EL (cell line): Measurements from ENCODE around the gene UNK.
"Not testable (repeated sequence)": the region's sequence is repeated elsewhere in the genome, so short reads cannot be mapped to it uniquely, and the experiment has no call there.

Experiments
- DNase-seq: peaks from one replicate; pipeline ENCODE4 v3.0.0-alpha.2; 2016

Gene UNK

GRCh38 chr17:75773808-75774470, 10.7 kb upstream of the UNK start:
- no peak for DNase-seq

DNA sequence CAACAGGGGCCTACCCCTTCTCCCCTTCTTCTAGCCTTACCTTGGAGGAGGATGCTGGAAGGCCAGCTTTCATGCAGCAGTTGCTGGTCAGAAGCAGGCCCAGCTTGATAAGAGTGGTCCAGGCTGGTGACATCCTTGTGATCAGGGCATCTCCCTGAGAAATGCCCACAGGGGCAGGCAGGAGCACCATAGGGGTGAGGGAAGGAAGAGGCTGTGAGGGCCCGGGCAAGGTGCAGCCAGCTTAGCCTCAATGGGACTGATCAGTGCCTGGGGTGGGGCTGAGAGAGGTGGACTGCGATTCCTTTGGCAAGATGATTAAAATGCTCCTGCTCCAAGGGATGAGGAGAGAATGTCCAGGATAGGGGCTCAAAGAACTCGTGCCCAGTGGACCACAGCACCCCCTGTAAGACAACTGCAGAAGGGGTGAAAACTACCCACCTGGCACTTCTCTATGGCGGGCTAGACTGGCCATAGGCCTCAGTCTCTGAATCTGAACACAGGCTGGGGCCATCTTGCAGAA, 10.1 kb upstream of the UNK start:
- DNase-seq, result no peak

DNA sequence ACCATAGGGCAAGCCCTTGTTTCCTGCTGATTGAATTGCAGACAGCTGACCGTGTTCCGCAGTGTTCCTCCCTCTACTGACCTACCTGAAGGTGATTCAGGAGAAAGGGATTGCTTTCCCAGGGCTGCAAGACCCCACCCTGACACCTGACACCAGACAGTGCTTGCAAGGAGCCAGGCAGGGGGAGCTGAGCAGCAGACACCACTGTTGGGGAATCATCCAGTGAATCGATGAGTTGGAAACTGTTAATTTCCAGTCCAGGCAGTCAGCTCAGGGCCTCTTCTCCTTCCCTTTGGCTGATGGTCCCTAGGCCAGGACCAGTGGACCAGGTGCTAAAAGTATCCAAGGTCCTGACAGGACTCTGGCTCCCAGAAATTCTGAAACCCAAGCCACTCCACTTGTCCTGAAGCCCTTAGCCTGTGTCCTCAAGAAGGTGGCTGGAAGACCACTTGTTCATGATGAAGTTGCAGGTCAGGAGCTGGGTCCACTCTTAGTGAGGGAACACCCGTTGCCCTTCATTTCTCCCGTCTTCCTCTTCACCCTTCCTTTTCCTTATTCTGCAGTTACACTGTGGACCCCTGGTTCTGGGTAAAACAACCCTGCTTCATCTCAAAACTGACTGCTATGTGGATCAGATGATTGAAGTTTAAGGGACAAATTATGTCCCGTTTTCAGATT, 9.5 kb upstream of the UNK start:
- no peak for DNase-seq

DNA sequence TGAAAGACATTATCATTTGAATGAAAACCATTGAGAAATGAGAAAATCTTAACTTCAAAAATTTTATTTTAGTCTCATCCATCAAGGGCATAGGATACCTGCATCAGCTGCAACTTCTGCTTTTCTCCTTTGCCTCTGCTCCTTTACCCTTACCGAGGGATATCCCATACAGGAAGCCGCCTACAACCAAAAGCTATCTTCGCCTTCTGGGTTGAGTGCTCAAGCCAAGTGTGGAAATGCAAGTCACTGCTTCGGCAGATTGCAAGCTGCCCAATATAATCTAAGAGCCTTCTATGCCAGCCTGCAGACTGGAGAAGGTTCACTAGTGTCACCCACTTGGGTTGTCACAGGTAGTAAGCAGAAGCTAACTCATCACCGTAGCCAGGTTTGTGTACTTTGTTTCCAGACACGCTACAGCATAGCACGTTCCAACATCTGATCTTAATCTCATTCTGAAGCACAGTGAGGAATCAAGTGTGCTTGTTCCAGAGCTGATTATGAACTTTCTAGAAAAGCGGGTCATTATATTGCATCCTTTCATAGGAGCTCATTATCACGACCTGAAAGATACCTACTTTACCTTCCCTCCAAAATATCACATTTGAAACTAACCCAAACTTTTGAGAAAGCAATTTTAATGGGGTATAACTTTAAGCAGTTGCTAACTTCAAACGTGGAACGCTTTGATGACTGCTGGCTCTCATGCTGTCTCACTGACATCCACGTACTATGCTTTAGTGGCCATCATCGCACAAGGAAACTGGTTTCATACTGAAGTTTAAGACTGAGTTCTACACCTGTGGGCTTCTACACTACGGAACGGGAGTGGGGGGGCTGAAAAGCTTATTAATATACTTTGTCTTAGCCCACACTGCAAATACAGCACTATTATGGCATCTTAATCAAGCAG, 8.0 kb upstream of the UNK start:
- no peak for DNase-seq

DNA sequence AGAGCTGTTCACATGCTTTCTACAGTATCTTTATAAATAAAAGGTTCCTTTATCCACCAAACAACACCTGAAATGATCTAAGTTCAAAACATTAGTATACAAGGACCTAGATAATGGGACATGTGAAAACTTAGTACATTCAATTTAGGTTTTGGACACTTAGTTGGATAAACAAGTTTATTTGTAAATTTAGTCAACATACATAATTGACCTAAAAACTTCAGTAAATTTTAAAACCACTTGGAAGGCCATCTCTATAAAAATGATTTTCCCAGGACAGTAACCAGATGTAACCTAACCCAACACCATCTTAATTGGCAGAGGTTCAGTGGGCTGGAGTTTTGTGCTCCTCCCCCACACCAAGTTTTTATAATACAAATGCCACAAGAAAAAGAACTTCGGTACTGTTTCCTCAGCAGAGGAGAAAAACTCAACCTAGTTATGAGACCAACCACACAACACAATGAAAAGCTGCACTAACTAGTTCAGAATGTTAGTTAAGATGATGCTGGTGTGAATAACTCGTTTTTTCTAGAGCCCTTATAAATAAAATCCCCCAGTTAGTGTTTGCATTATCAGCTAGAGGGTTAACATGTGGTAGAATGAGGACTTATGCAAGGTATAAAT, 7.2 kb upstream of the UNK start:
- no peak for DNase-seq

GRCh38 chr17:75778066-75778860, 6.3 kb upstream of the UNK start:
- DNase-seq, result not testable (repeated sequence)

GRCh38 chr17:75778861-75779249, 5.8 kb upstream of the UNK start:
- peak; percentile 43 for DNase-seq

DNA sequence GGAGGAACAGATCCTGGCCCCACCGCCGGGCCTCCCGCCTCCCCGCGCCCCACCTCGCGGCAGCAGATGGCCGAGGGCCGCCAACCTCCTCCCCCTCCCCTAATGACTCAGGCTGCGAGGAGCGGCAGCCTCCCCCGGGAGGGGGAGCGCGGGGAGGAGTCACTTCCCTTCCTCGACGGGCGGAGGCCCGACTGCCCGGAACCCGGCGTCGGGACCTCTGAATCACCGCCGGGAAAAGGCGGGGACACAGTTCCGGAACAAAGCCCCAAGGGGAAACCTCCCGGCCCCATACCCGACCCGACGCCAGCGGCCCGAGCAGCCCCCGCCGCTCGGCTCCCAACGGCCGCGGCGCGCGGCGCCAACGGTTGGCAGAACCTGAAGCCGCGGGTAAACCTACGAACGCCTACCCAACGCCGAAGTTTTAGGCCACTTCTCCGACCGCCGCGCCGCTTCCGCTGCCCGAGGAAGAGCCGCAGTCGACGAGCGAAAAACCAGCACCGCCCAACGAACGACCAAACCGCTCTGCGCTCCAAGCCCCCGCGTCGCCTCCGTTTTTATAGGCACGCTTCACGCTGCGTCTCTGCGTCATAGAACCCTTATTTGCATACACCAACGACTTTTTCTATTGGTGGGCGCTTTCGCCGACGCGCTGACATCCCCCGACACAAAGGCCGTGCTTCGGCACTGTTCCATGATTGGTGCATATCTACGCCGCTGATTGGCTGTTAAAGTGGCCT, 5.2 kb upstream of the UNK start:
- peak; percentile 100 for DNase-seq

GRCh38 chr17:75779987-75780889, 4.4 kb upstream of the UNK start:
- DNase-seq, result no peak

- peak; percentile 68 for DNase-seq
Measured at GRCh38 chr17:75783069-75783783, 1.4 kb upstream of the UNK start.

- no peak for DNase-seq
Measured at GRCh38 chr17:75783803-75784472, 668 bp upstream of the UNK start.

DNA sequence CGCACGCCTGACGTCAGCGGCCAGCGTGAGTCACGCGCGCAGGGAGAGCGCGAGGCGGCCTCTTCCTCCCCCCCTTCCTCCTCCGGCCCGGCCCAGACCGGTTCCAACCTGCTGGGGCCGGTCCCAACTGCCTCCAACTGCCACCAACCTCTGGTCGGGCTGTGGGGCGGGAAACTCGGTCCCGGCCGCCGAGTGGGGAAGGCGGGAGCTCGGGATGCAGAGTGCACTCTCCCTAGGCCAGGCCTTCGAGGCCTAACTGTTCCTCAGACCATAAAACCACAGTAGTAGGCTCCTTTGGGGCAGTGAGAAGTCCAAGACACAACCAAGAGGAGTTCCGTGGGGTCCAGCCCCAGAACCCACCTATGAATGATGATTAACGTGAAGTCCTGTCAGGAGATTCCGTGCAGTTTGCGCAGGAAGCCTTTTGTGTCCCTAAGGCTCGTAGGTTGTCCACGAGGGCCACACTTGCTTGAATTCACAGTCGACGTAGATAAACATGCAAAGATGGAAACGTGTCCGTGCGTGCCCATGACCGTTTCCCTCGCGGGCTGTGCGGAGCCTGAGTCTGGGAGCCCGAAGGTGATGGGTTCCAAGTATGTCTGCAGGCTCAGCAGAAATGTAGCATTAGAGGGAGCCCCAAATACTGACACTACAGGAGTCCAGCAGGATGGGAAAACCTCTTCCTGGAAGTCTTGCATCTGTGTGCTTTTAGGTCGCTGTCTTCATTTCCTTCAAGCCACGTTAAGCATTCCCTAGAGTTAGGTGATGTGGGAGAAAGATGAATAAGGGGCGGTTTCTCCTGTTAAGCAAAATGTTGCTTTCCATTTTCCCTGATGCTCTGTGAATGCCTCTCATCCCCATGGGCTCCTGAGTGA, 647 bp downstream of the UNK start:
- peak; percentile 92 for DNase-seq

- DNase-seq, result no peak
Measured at GRCh38 chr17:75791254-75791653, 6.6 kb downstream of the UNK start.

GRCh38 chr17:75793460-75793859, 8.9 kb downstream of the UNK start:
- no peak for DNase-seq

GRCh38 chr17:75795820-75796607, 11.4 kb downstream of the UNK start:
- DNase-seq, result no peak

- DNase-seq, result no peak
Measured at GRCh38 chr17:75799402-75799801, 14.8 kb downstream of the UNK start.

- DNase-seq, result no peak
Measured at GRCh38 chr17:75803883-75804282, 19.3 kb downstream of the UNK start.
